SK-N-MC (cell line): Measurements from ENCODE around the gene RTTN.

ENCODE experiments used
- DNase-seq: peaks from one replicate; pipeline ENCODE4 v3.0.0-alpha.2; 2011; ENCODE audit warnings: low read depth, low spot score
- H3K27ac ChIP-seq: fragments of 200-600 bp; sonication (generic); 2 replicates; pipeline ENCODE4 v1.5.1; 2016; ENCODE audit warnings: mixed run types
- H3K36me3 ChIP-seq: fragments of 200-600 bp; sonication (generic); 2 replicates; pipeline ENCODE4 v1.6.1; 2017; ENCODE audit warnings: antibody characterized with exemption, low read length, mixed read lengths; ENCODE audit not compliant: insufficient read depth
- H3K4me3 ChIP-seq: fragments of 200-600 bp; sonication (generic); 2 replicates; pipeline ENCODE4 v1.5.1; 2016
- H3K9ac ChIP-seq: fragments of 200-600 bp; sonication (generic); 2 replicates; pipeline ENCODE4 v1.8.0; 2017; ENCODE audit warnings: mixed run types, mixed read lengths; ENCODE audit not compliant: insufficient read length
- H3K9me3 ChIP-seq: fragments of 200-600 bp; sonication (generic); 2 replicates; pipeline ENCODE4 v1.6.1; 2017; ENCODE audit warnings: low read depth, mild to moderate bottlenecking, antibody characterized with exemption, low read length, moderate library complexity, mixed read lengths
- EZH2 ChIP-seq: fragments of 200-600 bp; sonication (generic); IDR thresholded peaks from one replicate; pipeline ENCODE4 v1.6.1; 2017; ENCODE audit warnings: antibody characterized with exemption
- FOXP2 ChIP-seq: optimal IDR thresholded peaks from 2 replicates; pipeline ENCODE3; 2011; ENCODE audit warnings: mild to moderate bottlenecking, moderate library complexity; ENCODE audit not compliant: insufficient read depth; ENCODE audit errors: extremely low read length, control extremely low read depth
- POLR2AphosphoS5 ChIP-seq: IDR thresholded peaks from 2 replicates; pipeline ENCODE4 v1.6.1; 2012; ENCODE audit warnings: mild to moderate bottlenecking, low read depth, low read length, borderline replicate concordance

The RTTN gene

DNA sequence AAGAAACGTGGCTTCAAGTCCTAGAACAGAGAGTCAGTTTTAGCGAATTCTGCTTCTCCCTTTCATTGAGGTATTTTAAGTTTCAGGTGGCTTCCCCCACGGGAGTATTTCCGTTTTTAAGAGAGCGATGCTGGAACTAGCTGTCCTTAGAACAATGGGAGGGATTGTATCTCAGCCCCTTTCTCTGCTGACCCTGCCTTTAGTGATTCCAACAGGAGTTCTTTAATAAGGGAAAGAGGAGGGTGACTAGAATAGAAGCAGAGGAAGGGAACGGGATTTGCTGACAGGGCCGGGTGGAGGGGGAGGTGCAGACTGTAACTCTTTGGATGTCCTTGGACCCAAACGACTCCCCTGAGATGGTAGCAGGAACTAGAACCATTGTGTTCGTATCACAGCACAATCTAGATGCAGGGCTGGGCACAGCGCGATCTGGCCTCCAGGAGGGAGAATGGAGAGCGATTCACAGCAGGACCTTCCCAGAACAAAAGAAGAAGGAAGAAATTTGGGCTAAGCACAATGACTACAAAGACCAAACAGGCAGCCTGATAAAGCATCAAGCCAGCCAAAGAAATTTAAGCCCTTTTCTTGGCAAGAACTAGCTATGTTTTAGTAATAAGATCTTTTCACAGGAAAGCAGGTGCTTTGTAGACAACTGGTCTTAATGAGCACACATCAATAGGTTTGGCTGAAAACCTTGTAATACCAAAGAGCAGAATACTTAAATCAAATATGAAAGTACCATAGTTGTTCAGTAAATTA lies 15.8 kb upstream of the RTTN start:
- TF ChIP-seq FOXP2 (no peak), POLR2AphosphoS5 (no peak), EZH2 (no peak)
- H3K4me3 ChIP-seq: no peak overlapping the region
- no peaks in the 10 kb centered on the region for H3K9me3 ChIP-seq
- no peak for DNase-seq
- H3K9ac ChIP-seq: no peak overlapping the region
- no peak overlapping the region for H3K27ac ChIP-seq
- no peaks in the 10 kb centered on the region for H3K36me3 ChIP-seq

DNA sequence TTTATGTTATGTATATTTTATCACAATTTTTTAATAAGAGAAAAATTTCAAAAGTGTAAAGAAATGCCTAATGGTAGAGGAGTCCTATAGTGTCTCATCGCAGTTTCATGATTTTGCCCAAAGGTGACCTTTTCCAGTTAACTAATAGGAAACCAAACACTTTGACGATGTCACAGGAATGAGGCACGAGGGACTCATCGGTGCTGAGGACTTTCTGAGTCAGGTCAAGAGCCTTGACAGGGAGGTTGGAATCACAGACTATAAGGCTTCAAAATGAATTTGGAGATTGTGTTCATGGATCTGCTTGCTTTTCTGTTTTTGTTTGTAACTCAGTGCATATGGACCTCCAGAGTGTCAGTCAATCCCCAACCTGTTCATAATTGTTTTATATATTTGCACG lies 15.1 kb upstream of the RTTN start:
- no peak for TF ChIP-seq POLR2AphosphoS5
- TF ChIP-seq FOXP2: no peak
- TF ChIP-seq EZH2: no peak
- Histone ChIP-seq H3K27ac (no peak overlapping the region), H3K9me3 (no peaks in the 10 kb centered on the region), H3K4me3 (no peak overlapping the region), H3K36me3 (no peaks in the 10 kb centered on the region), H3K9ac (no peak overlapping the region)
- DNase-seq: no peak

DNA sequence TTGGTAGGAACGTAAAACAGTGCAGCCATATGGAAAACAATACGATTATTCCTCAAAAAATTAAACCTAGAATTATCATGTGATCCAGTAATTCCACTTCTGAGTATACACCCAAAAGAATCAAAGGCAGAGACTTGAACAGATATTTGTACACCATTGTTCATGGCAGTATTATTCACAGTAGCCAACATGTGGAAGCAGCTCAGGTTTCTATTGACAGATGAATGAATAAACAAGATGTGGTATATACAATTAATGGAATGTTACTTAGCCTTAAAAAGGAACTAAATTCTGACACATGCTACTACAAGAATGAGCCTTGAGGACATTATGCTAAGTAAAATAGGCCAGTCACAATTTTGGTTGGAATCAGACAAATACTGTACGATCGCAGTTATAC lies 14.2 kb upstream of the RTTN start:
- DNase-seq: no peak
- Histone ChIP-seq H3K4me3 (no peak overlapping the region), H3K27ac (no peak overlapping the region), H3K9ac (no peak overlapping the region), H3K36me3 (no peaks in the 10 kb centered on the region), H3K9me3 (no peaks in the 10 kb centered on the region)
- TF ChIP-seq FOXP2: no peak
- no peak for TF ChIP-seq POLR2AphosphoS5
- TF ChIP-seq EZH2: no peak

DNA sequence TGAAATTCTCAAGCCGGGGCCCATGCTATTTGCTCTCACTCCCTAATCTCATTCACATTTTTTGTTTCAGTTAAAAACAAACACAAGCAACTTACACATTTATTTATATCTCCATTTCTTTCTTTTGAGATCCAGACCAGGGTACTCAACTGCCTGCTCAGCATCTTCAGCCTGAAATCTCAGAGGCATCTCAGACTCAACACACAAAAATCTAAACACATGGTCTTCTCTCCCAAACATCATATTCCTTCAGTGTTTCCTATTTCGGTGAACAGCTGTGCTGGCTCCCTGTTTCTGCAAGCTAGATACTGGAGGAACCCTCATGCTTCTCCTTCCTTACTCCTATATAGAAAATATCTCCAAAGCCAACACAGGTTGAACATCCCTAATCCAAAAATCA lies 11.3 kb upstream of the RTTN start:
- DNase-seq: no peak
- no peaks in the 10 kb centered on the region for H3K9me3 ChIP-seq
- H3K9ac ChIP-seq: no peak overlapping the region
- no peak overlapping the region for H3K27ac ChIP-seq
- no peaks in the 10 kb centered on the region for H3K36me3 ChIP-seq
- no peak overlapping the region for H3K4me3 ChIP-seq
- TF ChIP-seq EZH2 (no peak), POLR2AphosphoS5 (no peak), FOXP2 (no peak)

DNA sequence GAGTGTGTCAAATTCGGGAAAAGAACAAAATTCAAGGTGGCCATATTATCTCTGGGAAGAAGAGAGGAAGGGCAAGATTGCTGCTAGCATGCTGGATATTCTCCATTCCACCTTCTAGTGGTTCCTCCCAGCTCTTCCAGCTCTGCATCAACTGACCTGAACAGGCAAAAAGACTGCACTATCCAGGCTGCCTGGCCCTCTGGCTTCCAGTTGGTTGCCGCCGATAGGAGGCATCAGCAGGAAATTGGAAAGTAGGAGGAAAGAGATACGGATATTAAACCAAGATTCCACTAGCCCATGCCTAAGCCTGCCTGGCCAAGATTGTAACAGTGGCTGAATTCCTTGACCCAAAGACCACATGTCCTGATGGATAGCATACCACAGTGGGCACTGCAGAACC lies 1.7 kb upstream of the RTTN start:
- Histone ChIP-seq H3K27ac (no peak overlapping the region), H3K4me3 (no peak overlapping the region), H3K9ac (no peak overlapping the region), H3K36me3 (peaks cover 6% of the 10 kb centered on the region; the same call in 1 of the 2 replicates), H3K9me3 (no peaks in the 10 kb centered on the region)
- TF ChIP-seq FOXP2 (no peak), EZH2 (no peak), POLR2AphosphoS5 (no peak)
- no peak for DNase-seq

DNA sequence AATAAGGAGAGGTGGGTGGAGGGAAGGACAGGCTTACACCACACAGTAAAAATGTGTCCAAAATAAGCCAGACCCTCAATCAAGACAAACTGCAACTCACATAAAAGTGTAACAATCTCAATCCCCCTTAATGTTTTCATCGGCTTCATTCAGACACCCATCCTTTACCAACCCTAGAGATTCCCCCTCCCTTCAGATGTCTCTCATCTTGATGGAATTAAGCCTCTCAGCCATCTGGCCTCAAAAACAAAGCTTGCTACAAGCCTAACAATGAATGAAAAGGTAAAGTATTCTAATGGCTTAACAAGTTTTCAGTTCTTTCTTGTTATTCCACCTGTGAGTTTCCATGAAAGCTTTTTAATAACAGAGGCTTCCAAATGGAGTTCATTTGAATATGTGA lies 5.2 kb downstream of the RTTN start:
- Histone ChIP-seq H3K9me3 (no peaks in the 10 kb centered on the region), H3K36me3 (peaks cover 48% of the 10 kb centered on the region), H3K4me3 (no peak overlapping the region), H3K27ac (no peak overlapping the region), H3K9ac (no peak overlapping the region)
- DNase-seq: no peak
- TF ChIP-seq EZH2: no peak
- TF ChIP-seq FOXP2: no peak
- TF ChIP-seq POLR2AphosphoS5: no peak

DNA sequence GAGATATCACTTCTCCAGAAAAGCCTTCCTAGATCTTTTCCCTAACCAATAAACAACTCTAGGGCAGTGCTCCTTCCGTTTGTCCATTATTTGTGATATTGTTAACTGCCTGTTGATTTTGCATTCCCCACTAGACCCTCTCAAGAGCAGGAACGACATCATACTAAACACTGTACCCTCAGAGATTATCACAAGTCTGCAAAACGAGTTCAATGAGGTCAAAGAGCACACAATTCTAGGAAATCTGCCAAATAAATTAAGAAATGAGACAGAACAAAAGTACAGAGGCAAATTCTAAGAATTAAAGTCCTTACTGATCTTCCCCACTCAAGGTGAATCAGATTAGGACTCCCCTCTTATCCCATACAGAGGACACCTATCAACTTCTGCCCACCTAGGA lies 7.6 kb downstream of the RTTN start:
- H3K9me3 ChIP-seq: no peaks in the 10 kb centered on the region
- no peak overlapping the region for H3K9ac ChIP-seq
- no peak for TF ChIP-seq FOXP2
- TF ChIP-seq POLR2AphosphoS5: no peak
- no peak for TF ChIP-seq EZH2
- H3K36me3 ChIP-seq: peaks cover 56% of the 10 kb centered on the region
- H3K4me3 ChIP-seq: no peak overlapping the region
- no peak overlapping the region for H3K27ac ChIP-seq
- no peak for DNase-seq

DNA sequence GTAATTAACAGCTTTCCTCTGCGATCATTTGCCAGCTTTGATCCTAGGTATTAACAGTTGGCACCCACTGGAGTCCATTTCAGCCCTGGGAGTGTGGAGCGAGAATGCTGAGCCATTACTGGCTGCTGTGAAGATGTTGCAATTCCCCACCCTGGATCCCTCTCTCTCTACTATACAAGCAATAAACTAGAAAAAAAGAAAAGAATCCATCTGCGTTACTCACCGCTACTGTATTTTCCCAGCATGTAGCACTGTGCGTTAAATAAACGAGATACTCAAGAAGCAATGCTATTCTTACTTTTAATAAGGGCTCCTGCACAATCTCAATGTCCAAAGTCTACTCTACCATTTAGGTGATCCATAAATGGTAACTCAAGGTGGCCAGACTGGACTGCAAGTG lies 8.5 kb downstream of the RTTN start:
- Histone ChIP-seq H3K27ac (no peak overlapping the region), H3K4me3 (no peak overlapping the region), H3K9me3 (no peaks in the 10 kb centered on the region), H3K36me3 (peaks cover 57% of the 10 kb centered on the region), H3K9ac (no peak overlapping the region)
- no peak for TF ChIP-seq FOXP2
- no peak for TF ChIP-seq POLR2AphosphoS5
- TF ChIP-seq EZH2: no peak
- no peak for DNase-seq
